ENCODE results near the gene NPHP4.

GRCh38 chr1:5822266-5822665 lies 170.0 kb downstream of the NPHP4 start:
- TF ChIP-seq CTCF (IDR thresholded peaks at IDR 0.05; ENCODE audit: low read depth, low read length, poor library complexity, severe bottlenecking) = no peak
- no peak for TF ChIP-seq EZH2phosphoT487 (IDR thresholded peaks at IDR 0.05; ENCODE audit: borderline replicate concordance, low read length)
